GM12878 (cell line): Measurements from ENCODE around the gene UBE2E1. TPM values are rescaled to one million over a fixed set of nuclear protein-coding genes. Genes with fewer than 3 reads are reported as not detected.

Source experiments
- ATAC-seq: fragments of 200-7000 bp; cut with Tn5 transposase; 3 replicates; pipeline ENCODE4 v1.9.1; 2020; ENCODE audit warnings: mild to moderate bottlenecking, moderate library complexity
- BruUV-seq: library from RNA; stranded (reverse); fragments of 400-500 nt; replicated peaks from 2 replicates; lab custom pipeline; 2021; lab: Mats Ljungman, UMichigan
- CTCF ChIA-PET: fragments of 300-600 bp; sonication (Branson Sonifier 250); formaldehyde crosslinking; extraction: SDS; loops from one replicate; lab custom pipeline; 2021; ENCODE audit warnings: inconsistent platforms; lab: Yijun Ruan, JAX
- POLR2A ChIA-PET: fragments of 350-600 bp; formaldehyde crosslinking; extraction: SDS; loops from one replicate; lab custom pipeline; 2021; ENCODE audit warnings: inconsistent platforms; lab: Charles Lee
- RAD21 ChIA-PET: fragments of 300-600 bp; sonication (Branson Sonifier 250); formaldehyde crosslinking; loops from one replicate; lab custom pipeline; 2023; ENCODE audit warnings: antibody characterized with exemption; ENCODE audit not compliant: unreplicated experiment; lab: Charles Lee
- SMC1A ChIA-PET: fragments of 300-600 bp; sonication (Branson Sonifier 250); formaldehyde crosslinking; loops from one replicate; lab custom pipeline; 2023; ENCODE audit not compliant: unreplicated experiment, uncharacterized antibody; lab: Charles Lee
- DNase-seq: peaks from one replicate; pipeline ENCODE4 v3.0.0-alpha.2; 2011; ENCODE audit warnings: low read depth, low spot score
- FAIRE-seq: peaks from 3 replicates; lab custom pipeline; 2011; peaks lifted over from hg19 to GRCh38; lab: Jason Lieb, UNC
- H2AFZ ChIP-seq: 2 replicates; pipeline ENCODE4 v1.6.0; 2011; ENCODE audit warnings: low read depth, low read length, control low read depth; ENCODE audit not compliant: control insufficient read depth
- H3K27ac ChIP-seq: 2 replicates; pipeline ENCODE4 v1.5.1; 2011; ENCODE audit warnings: control low read depth; ENCODE audit not compliant: control insufficient read depth, insufficient read depth
- H3K27me3 ChIP-seq, 2 experiments: replicated peaks in 1 of 2; 2 replicates each; pipeline versions ENCODE4 v1.6.0 to v1.6.1; 2011; ENCODE audit warnings: low read length in 1 of 2; ENCODE audit not compliant: control insufficient read depth in 2 of 2, insufficient read depth in 2 of 2
- H3K36me3 ChIP-seq, 2 experiments: 2 replicates each; pipeline ENCODE4 v1.5.1; 2011; ENCODE audit warnings: low read length in 1 of 2; ENCODE audit not compliant: control insufficient read depth in 2 of 2, insufficient read depth in 2 of 2
- H3K4me1 ChIP-seq: 2 replicates; pipeline ENCODE4 v1.6.1; 2011; ENCODE audit warnings: mild to moderate bottlenecking, low read length, moderate library complexity, mixed read lengths; ENCODE audit not compliant: control insufficient read depth, insufficient read depth
- H3K4me2 ChIP-seq: 2 replicates; pipeline ENCODE4 v1.6.0; 2011; ENCODE audit warnings: control low read depth; ENCODE audit not compliant: control insufficient read depth, insufficient read depth
- H3K4me3 ChIP-seq: fragments of 200-600 bp; sonication (generic); 2 replicates; pipeline ENCODE4 v1.5.1; 2016
- H3K79me2 ChIP-seq: 2 replicates; pipeline ENCODE4 v1.6.0; 2011; ENCODE audit warnings: low read length; ENCODE audit not compliant: control insufficient read depth, insufficient read depth
- H3K9ac ChIP-seq: 2 replicates; pipeline ENCODE4 v1.8.0; 2011; ENCODE audit warnings: low read length, control low read depth, mixed read lengths; ENCODE audit not compliant: control insufficient read depth, insufficient read depth
- H3K9me3 ChIP-seq: replicated peaks from 3 replicates; pipeline ENCODE4 v1.5.1; 2011; ENCODE audit warnings: mild to moderate bottlenecking, low read length; ENCODE audit not compliant: control insufficient read depth, insufficient read depth
- H4K20me1 ChIP-seq: 2 replicates; pipeline ENCODE4 v1.6.0; 2011; ENCODE audit not compliant: control insufficient read depth, insufficient read depth
- CEBPB ChIP-seq, 2 experiments: fragments of 150-350 bp in 1 of 2; IDR thresholded peaks; 2 replicates each; pipeline ENCODE4 v1.6.1; 2012 to 2014; ENCODE audit warnings: low read depth in 2 of 2, low read length in 2 of 2, borderline replicate concordance in 1 of 2, inconsistent platforms in 1 of 2
- CHD4 ChIP-seq: fragments of 200-600 bp; sonication (generic); IDR thresholded peaks from 2 replicates; pipeline ENCODE4 v1.6.1; 2016; ENCODE audit warnings: mild to moderate bottlenecking
- IKZF1 ChIP-seq: fragments of 450-650 bp; conservative IDR thresholded peaks from 2 replicates; pipeline ENCODE4 v1.6.1; 2017; ENCODE audit warnings: antibody characterized with exemption, mild to moderate bottlenecking
- IKZF2 ChIP-seq, 2 experiments: fragments of 450-650 bp; IDR thresholded peaks; 2 replicates each; pipeline ENCODE4 v1.6.1; 2017; ENCODE audit warnings: mild to moderate bottlenecking in 2 of 2, moderate library complexity in 2 of 2
- KAT2A ChIP-seq: conservative IDR thresholded peaks from 2 replicates; pipeline ENCODE4 v1.6.1; 2011; ENCODE audit warnings: low read depth, low read length; ENCODE audit not compliant: control insufficient read depth
- MTA2 ChIP-seq: fragments of 450-650 bp; IDR thresholded peaks from 2 replicates; pipeline ENCODE4 v1.6.1; 2016; ENCODE audit warnings: low read depth, mild to moderate bottlenecking, moderate library complexity
- POLR2A ChIP-seq: IDR thresholded peaks from 2 replicates; pipeline ENCODE4 v1.6.1; 2011; ENCODE audit warnings: low read depth, mild to moderate bottlenecking, low read length
- POLR2AphosphoS5 ChIP-seq: IDR thresholded peaks from 2 replicates; pipeline ENCODE4 v1.6.1; 2011; ENCODE audit warnings: mild to moderate bottlenecking, low read length, inconsistent platforms
- WGBS: methylation state at CpG from one replicate; pipeline ENCODE4 v1.1.6; 2016; ENCODE audit warnings: low lambda C conversion rate; ENCODE audit not compliant: insufficient replicate concordance, insufficient coverage; ENCODE audit errors: missing lambda C conversion rate; 5-methylcytosine and 5-hydroxymethylcytosine counted together
- in situ Hi-C: fragments of 300-500 bp; cut with MboI; formaldehyde crosslinking; loops from 9 replicates; pipeline ENCODE4 v1.14.3; 2018; ENCODE audit warnings: mixed read lengths
- intact Hi-C: fragments of 100-400 bp; cut with micrococcal nuclease; formaldehyde crosslinking; loops from one replicate; pipeline ENCODE4 v1.14.2; 2022; ENCODE audit not compliant: unreplicated experiment
- polyA plus RNA-seq, 11 experiments: library from polyadenylated mRNA; depleted of rRNA in 4 of 11; unstranded in 6 of 11; stranded (reverse) in 5 of 11; fragments of >200 nt; fragmentation: Nextera tagmentation in 4 of 11; fragmentation: Illumina TruSeq in 1 of 11; extraction: Ambion mirVana in 4 of 11; extraction: Trizol in 1 of 11; gene quantifications; 1 replicate in 1 of 11; 2 replicates in 10 of 11; pipeline versions ENCODE4 v1.2.1 to v1.2.3, GENCODE V29; 2011 to 2016; ENCODE audit warnings: inconsistent platforms in 2 of 11, missing spikeins in 2 of 11, low read depth in 1 of 11
- total RNA-seq, 4 experiments: library from RNA; depleted of rRNA in 3 of 4; stranded (reverse); fragments of >200 nt in 3 of 4; fragmentation: Illumina TruSeq in 1 of 4; extraction: Trizol in 1 of 4; gene quantifications; 2 replicates each; pipeline versions ENCODE4 v1.2.1 to v1.2.3, GENCODE V29; 2013 to 2021
- TF ChIP-seq, protein P1 (sequence below): fragments of 150-350 bp; IDR thresholded peaks from 2 replicates; pipeline ENCODE4 v1.6.1; 2014; ENCODE audit warnings: mild to moderate bottlenecking, low read depth, low read length
- TF ChIP-seq, protein P2 (sequence below): IDR thresholded peaks from 2 replicates; pipeline ENCODE4 v1.6.1; 2012; ENCODE audit warnings: low read depth, low read length, improper control_type of control experiment

Gene UBE2E1
- total and polyA plus RNA-seq, 10 of the 15 experiments (the other 5 are each of a cell fraction or from before 2014, with no cell fraction given) = 18.7 to 425 (median 147) TPM

DNA sequence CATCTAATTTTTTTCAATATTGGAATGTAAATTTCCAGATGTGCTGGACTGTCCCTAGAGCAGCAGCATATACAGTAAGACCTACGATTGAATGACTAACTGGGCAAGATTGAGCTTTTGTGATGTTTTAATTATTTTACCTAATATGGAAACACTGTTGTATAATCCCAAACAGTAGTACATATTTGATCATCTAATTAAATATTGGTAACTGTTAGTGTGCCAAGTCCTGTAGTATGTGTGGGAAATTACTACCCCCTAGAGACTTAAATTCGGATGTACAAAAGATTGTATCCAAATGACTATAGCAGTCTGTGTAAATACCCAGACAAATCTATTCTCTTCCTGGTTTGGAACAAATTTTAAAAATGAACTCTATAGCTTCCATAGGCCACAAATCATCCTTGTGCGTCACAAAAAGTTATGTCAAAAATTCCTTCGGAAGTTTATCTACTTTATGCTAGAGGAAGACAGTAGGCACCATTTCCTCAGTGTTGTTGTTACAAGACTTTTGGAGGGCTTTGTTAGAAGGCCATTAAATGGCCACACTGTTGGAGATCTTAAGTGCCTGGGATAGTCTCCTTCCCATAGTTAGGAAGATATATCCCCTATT is 69.5 kb downstream of the UBE2E1 start:
- TF ChIP-seq CHD4 (no peak), IKZF2 (IDR thresholded peaks at IDR 0.05) (no peak), POLR2AphosphoS5 (no peak), MTA2 (no peak), IKZF1 (no peak), POLR2A (no peak), KAT2A (no peak), CEBPB (IDR thresholded peaks at IDR 0.05; ENCODE audit: borderline replicate concordance in 1 of 2, low read depth in 2 of 2, low read length in 2 of 2) (no peak)
- TF ChIP-seq, protein P1, sequence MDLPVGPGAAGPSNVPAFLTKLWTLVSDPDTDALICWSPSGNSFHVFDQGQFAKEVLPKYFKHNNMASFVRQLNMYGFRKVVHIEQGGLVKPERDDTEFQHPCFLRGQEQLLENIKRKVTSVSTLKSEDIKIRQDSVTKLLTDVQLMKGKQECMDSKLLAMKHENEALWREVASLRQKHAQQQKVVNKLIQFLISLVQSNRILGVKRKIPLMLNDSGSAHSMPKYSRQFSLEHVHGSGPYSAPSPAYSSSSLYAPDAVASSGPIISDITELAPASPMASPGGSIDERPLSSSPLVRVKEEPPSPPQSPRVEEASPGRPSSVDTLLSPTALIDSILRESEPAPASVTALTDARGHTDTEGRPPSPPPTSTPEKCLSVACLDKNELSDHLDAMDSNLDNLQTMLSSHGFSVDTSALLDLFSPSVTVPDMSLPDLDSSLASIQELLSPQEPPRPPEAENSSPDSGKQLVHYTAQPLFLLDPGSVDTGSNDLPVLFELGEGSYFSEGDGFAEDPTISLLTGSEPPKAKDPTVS = no peak
- TF ChIP-seq, protein P2, sequence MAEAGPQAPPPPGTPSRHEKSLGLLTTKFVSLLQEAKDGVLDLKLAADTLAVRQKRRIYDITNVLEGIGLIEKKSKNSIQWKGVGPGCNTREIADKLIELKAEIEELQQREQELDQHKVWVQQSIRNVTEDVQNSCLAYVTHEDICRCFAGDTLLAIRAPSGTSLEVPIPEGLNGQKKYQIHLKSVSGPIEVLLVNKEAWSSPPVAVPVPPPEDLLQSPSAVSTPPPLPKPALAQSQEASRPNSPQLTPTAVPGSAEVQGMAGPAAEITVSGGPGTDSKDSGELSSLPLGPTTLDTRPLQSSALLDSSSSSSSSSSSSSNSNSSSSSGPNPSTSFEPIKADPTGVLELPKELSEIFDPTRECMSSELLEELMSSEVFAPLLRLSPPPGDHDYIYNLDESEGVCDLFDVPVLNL = no peak
- no peaks in the 10 kb centered on the region for H4K20me1 ChIP-seq
- no peak overlapping the region for H3K4me3 ChIP-seq
- peaks cover 35% of the 10 kb centered on the region for H3K79me2 ChIP-seq
- in situ Hi-C loops (no loop called here), intact Hi-C loops (no loop called here)
- H3K27ac ChIP-seq = no peak overlapping the region
- ChIA-PET CTCF (interaction anchor here (1.3 to 2.3 kb wide), 5 partner anchors 13 to 41 kb away, joined by 5 to 13 read pairs (median 7); no protein-coding TSS in a partner anchor), POLR2A (interaction anchor here (1.6 kb wide), 1 partner anchor 42 kb away, joined by 3 read pairs; the partner anchor contains the start of genes NKIRAS1 and RPL15), RAD21 (interaction anchor here (1.4 kb wide), 1 partner anchor 18 kb away, joined by 3 read pairs; no protein-coding TSS in a partner anchor), SMC1A (interaction anchor here (0.8 to 1.8 kb wide), 5 partner anchors 13 to 122 kb away, joined by 3 to 5 read pairs (median 5); no protein-coding TSS in a partner anchor)
- no peak overlapping the region for H3K4me2 ChIP-seq
- ATAC-seq = peak; percentile 34
- H3K36me3 ChIP-seq = peaks cover 2 to 5% of the 10 kb centered on the region in 2 experiments; a peak in 3 of 4 replicates
- TSS peak; percentile 5 for BruUV-seq
- H2AFZ ChIP-seq = no peak overlapping the region
- 61% methylated on average over 4 of the region's 4 CpGs for WGBS
- DNase-seq = no peak
- H3K9ac ChIP-seq = no peak overlapping the region
- no peaks in the 10 kb centered on the region for H3K9me3 ChIP-seq
- H3K27me3 ChIP-seq = no peaks in the 10 kb centered on the region
- FAIRE-seq = no peak
- H3K4me1 ChIP-seq = no peaks in the 10 kb centered on the region
